Ecto neural progenitor cell (in vitro differentiated cells): Measurements from ENCODE around the gene CD79A.

Experiments used
- DNase-seq: peaks from one replicate; pipeline ENCODE4 v3.0.0-alpha.2; 2018; ENCODE audit warnings: low spot score

The CD79A gene

DNA sequence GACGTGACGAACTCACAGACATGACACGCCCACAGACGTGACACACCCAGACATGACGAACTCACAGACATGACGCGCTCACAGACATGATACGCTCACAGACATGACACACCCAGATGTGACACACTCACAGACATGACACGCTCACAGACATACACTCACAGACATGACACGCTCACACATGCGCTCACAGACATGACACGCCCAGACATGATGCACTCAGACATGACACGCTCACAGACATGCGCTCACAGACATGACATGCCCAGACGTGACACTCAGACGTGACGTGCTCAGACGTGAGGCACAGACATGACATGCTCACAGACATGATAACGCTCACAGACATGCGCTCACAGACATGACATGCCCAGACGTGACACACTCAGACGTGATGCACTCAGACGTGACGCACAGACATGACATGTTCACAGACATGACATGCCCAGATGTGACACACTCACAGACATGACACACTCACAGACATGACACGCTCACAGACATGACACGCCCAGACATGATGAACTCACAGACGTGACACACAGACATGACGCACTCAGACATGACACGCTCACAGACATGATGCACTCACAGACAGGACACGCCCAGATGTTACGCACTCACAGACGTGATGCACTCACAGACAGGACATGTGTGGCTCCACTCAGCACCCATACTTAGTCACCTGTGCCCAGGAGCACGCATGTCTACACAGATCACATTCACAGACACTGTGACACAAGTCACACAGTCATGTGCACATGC lies 43.1 kb downstream of the CD79A start:
- no peak for DNase-seq

DNA sequence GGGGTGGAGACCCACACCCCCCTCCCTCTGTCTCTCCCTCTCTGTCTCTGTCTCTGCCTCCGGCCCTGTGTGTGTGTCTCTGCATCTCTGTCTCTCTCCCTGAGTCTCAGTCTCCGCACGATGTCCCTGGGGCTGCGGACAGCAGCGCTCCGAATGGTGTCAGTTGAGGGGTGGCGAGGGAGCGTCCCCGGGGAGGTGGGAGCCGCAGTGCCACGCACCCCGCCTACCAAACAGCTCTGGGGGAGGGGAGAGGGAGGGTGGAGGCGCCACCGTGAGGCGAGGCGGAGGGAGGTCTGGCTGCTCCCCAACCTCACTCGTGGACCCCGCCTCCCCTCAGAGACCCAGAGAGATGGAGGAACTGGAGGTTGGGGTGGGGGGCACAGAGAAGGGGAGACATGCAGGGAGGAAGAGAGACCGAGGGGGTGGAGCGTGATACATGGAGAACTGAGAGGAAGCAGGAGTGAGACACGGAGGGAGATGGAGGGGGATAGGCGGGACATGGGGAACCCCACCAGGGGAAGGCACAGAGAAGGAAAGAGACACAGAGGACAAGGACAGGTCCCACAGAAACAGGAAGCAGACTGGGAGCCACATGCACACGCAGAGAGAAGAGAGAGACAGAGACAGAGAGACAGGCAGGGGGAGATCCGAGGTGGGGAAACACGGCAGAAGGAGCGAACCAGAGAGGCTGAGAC lies 44.0 kb downstream of the CD79A start:
- DNase-seq, result no peak

DNA sequence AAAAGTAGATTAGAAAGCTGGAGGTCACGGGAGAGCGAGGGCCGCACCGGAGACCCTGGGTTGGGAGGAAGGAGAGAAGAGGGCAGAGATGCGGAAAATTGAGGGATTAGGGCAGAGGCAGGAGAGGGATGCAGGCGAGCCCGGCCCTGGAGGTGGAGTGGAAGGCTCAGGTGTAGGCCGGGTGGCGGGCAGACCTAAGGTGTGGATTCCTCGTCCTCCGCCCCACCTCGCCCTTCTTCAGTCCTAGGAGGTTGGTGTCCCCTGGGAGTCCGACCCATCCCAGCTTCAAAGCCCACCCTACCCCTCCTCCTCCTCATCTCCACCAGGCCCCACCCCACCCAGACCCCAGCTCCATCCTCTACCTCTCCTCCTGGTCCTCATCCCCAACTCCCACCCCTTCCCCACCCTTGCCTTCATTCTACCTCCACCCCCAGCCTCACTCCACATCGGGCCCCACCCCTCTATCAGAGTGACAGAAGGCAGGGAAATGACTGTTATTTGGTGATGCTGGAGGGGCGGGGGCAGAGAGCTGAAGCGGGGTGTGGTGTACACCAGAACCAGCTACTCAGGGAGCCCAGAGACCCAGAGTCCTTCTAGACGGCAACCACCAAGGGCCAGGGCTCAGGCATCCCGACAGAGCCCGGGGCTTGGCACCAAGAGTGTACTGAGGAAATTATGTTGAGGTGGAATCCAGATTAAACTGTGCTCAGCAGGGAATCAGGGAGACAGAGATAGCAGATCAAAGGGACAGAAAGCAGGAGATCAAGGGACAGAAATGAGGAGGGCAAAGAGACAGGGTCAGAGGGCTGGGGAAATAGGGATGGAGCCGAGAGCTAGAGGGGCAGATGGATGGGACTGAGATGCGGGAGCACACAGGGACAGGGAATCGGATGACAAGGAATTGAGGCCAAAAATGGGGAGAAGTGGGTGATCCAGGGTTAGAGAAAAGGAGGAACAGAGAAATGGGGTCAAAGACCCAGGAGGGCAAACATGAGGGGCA lies 44.8 kb downstream of the CD79A start:
- DNase-seq, result no peak

DNA sequence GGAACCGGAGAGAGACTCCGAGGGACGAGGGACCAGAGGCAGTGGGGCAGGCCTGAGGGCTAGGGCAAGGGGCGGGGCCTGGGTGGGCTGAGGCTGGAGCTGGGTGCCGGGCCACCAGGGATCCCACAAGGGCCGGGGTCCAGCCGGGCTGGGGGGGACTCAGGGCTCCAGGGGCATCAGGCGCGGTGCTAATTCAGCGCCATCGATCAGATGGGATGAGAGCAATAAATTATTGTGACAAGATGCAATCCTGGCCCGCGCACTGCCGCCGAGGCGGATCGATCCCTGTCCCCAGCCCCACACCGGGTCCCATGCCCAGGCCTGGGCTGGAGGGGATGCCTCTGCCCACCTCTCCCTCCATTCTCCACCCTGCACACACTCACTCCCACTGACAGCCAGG lies 45.5 kb downstream of the CD79A start:
- DNase-seq, result no peak

DNA sequence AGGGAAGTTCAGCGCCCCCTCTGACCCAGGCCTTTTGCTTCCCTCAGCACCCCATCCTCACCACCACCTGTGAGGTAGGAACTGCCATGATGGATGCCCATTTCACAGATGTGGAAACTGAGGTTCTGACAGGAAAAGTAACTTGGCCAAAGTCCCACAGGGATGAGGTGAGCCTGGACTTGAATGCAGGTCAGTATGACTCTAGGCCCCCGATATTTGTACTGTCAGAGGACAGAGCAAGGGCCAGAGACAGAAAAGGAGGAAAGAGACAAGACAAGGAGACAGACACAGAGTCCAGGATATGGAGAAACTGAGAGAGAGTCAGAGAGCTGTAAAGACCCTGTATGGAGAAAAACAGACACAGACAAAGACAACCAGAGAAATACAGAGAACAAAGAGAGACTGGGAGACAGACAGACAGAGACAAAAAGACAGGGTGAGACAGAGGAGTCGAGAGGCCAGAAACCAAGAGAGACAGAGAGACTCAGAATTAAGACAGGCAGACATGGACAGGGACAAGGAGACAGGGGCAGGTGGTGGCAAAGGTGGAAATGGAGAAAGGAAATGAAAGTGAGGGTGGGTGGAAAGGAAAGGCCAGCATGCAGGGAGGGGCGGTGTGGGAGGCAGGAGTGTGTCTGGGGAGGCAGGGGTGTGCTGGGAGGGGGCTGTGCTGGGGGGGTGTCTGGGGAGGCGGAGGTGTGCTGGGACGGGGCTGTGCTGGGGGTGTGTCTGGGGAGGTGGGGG lies 46.1 kb downstream of the CD79A start:
- DNase-seq, result no peak

- no peak for DNase-seq
Measured at GRCh38 chr19:41924151-41925145, 47.4 kb downstream of the CD79A start.

DNA sequence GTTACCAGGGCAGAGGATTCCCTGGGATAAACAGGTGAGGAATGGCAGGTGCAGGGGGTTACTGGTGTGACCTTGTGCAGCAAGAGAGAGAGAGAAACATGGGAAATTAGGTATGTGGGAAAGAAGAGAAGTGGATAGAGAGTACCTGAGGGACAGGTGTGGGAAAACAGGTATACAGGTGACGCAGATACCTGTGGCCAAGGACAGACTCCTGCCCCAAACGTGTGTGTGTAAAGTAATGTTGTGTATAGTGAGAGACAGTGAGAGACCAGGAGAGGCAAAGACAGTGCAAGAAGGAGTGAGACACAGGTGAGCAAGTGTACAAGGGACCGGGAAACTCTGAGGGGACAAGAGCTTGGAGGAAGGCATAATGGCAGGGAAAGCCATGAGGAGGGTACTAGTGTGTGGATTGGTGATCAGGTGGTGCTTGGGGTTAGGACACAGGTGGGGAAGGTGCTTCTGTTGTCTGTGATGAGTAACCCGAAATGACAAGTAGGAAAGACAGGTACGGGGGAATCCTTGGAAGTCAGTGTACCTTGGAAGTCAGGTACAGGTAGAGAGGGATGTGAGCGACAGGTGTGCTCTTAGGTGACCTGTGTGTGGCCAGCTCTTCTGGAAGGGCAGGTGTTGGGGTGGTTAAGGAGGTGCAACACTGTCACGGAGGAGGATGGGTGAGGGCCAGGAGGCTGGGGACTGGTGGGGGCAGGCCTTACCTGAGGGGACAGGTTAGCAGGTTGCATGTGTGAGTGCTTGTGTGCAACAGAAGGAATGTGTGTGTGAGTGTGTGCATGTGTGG lies 48.3 kb downstream of the CD79A start:
- DNase-seq, result no peak

DNA sequence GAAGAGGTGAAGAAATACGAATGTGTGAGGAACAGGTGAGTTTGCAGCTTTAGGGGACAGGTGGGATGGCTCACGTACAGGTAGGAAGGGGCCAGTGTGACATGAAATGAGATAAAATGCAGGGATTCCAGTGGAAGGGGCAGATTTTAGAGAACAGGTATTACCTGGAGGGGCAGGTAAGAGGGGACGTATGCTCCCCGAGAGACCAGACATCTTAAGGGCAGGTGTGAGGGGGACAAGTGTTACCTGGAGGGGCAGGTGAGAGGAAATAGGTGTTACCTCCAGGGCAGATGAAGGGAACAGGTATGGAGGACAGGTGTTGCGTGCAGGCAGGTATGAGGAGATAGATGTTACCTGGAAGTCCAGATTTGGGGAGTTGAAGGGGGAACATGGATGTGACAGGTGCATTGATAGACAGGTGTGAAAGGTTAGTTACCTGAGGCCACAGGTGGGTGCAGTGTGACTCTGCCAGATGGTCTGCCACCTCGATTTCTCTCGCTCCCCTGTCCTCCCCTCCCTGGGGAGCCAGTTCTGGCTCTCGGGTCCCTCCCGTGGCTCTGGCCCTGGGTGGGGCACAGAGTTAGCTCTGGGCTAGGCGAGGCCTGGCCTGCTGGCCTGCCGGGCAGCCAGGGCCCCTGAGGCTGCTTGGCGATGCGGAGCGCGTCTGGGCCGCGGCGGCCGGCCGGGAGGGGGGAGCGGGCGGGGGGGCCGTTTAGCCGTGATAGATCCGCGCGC lies 49.1 kb downstream of the CD79A start:
- no peak for DNase-seq

- no peak for DNase-seq
Measured at GRCh38 chr19:41926763-41927496, 49.9 kb downstream of the CD79A start.

DNA sequence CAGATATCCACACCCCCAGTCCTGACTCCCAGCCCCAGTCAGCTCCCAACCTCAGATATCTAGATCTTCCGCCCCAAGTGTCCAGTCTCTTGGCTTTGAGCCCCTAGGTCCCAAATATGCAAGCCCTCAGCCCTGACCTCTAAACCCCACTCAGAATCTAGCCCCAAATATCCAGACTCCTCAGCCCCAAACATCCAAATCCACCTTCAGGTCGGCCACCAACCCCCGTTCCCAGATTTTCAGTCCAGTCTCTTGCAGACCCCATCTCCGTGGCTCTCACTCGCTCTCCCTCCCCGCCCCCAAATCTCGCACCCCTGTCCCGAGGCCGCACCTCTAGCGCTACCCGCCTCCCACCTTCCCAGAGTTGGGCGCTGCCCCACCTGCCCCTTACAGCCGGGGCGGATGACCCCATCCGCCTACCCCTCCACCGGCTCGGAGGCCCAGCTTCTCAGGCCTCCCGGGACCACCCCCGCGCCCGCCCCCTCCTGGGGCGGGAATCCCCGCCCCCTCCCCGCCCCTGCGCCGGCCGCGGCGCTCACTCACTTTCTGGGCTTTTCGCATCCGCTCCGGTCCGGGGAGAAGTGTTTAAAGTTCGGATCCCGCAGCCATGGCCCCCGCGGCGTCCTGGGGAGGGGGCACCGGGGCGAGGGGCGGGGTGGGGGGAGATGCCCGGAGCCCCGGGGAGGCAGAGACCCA lies 50.6 kb downstream of the CD79A start:
- no peak for DNase-seq

- DNase-seq, result no peak
Measured at GRCh38 chr19:41928221-41928683, 51.2 kb downstream of the CD79A start, which contains the start of gene ERFL. TSS of gene ERFL (minus strand) at chr19:41928449. CDS start at chr19:41912919, 15,530 bp downstream.

- no peak for DNase-seq
Measured at GRCh38 chr19:41928754-41929535, 51.9 kb downstream of the CD79A start.

DNA sequence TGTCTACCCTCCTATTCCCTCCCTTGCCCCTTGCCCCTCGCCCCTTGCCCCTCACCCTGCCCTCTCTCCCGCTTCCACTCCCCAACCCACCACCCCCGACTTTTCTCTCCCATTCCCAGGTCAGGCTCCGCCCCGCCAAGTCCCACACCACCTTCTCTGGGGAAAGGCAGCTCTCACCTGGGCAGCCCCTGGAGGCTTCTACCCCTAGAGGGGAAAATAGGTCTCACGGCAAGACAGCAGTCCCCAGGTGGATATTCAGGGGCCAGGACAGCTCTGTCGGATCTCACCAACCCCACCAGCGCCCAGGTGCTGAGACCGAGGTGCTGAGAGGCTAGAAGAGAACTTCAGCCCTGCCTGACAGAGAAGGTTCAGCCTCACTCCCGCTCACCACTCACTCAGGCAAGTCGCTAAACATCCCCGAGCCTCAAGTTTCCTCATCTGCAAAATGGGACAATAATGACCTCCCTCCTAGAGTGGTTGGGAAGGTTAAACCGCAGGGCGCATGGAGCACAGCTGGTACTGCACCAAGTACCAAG lies 52.5 kb downstream of the CD79A start:
- no peak for DNase-seq

DNA sequence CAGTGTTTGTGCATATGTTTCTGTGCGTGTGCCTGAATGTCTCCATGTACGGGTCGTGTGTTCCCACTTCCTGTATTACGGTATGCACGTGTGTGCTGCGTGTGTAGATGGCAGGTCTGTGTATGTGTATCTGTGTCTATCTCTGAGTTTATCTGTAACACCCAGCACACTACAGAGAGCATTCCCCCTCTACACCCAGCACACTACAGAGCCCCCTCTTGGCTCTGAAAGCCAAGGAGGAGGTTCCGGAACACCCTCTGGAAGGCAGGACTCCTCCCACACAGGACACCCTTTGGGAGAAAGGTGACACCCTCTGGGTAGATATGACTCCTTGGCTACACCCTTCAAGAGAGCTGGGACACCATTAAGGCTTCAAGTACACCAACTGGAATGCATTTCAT lies 53.2 kb downstream of the CD79A start:
- DNase-seq, result no peak
